Activated naive CD4-positive, alpha-beta T cell (primary cell): Measurements from ENCODE around the gene STRBP.

Experiments used
- DNase-seq, 4 experiments: peaks; one replicate each; lab custom pipeline; 2025; lab: John Stamatoyannopoulos, UW

The STRBP gene

DNA sequence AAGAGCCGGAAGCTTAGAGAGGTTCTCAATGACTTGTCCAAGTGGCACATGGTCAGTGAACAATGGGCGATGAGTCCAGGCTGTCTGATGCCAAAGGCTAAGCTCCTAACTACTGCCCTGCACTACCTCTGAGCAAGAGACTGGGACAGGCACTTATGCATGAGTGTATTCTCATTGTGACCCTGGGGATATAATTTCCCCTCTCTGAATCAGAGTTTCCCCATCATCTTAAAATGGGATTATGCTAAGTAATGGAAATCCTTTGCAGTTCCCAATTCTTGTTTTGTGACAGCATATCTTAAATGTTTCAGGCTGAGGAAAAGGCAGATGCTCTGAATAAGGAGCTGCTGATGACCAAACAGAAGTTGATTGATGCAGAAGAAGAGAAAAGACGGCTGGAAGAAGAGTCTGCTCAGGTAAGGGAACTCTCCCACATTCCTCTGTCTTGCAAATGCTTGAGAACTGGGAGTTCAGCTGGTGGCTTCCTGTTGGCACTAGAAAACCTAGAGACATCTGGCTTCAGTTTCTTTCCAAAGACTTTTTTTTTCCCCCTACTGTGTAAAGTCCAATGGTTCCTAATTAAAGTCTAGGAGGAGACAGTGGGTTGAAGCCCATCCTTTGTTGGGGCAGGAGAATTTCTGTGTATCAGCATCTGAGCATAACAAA, 170.8 kb downstream of the STRBP start:
- no peak for DNase-seq

- DNase-seq: no peak
Measured at GRCh38 chr9:123096987-123097386, 171.4 kb downstream of the STRBP start.

DNA sequence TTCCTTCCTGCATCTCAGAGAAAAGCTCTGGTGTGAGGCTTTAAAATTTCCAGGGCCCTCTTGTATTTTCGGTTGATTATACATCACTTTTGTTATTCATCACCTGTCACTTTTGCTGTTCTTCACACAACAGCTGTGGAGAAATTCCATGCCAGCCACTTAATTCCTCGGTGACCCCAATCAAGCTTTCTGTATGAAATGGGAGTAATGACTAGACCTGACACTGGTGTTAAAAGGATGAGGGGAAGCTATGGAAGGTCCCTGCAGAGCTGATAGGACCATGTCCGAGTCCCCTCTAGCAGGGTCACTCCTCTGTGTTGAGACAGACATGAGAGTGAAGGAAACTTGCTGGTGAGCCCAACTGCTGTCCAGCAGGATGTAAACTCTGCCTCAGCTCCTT, 175.2 kb downstream of the STRBP start:
- no peak for DNase-seq

DNA sequence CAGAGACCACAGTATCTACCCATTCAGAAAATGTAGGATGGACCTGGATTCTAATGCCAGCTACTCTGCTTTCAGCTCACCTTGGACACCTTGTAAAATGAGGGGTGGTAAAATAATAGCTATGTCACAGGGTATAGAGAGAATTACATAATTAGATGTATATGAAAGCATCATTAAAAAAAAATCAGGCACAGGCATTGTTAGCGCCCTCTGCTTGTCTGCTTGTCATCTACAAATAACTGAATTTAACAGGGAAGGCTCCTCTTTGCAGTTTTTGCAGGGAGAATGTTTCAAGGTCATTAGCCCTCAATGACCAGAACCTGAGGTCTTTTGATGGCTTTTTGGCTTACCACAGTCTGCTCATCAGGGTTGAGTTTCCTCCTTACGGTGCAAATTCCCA, 176.9 kb downstream of the STRBP start:
- no peak for DNase-seq

DNA sequence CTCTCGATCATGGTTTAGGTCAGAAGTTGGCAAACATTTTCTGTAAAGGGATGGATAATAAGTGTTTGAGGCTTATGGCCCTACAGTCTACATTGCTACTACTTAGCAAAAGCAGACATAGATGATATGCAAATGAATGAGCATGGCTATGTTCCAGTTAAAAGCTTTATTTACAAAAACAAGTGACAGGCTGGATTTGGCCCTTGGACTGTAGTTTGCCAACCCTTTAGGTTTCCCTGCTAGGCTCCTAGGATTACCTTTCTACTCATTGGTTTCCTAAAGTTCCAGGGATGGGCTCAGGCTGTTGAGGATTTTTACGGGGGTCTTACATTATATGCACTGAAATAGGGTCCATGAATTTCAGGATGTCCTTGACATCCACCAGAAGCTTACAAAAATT, 177.4 kb downstream of the STRBP start:
- DNase-seq: no peak

- DNase-seq: no peak
Measured at GRCh38 chr9:123090198-123090896, 178.0 kb downstream of the STRBP start.

- no peak for DNase-seq
Measured at GRCh38 chr9:123089790-123090189, 178.6 kb downstream of the STRBP start.

- DNase-seq: no peak
Measured at GRCh38 chr9:123089040-123089439, 179.3 kb downstream of the STRBP start.

DNA sequence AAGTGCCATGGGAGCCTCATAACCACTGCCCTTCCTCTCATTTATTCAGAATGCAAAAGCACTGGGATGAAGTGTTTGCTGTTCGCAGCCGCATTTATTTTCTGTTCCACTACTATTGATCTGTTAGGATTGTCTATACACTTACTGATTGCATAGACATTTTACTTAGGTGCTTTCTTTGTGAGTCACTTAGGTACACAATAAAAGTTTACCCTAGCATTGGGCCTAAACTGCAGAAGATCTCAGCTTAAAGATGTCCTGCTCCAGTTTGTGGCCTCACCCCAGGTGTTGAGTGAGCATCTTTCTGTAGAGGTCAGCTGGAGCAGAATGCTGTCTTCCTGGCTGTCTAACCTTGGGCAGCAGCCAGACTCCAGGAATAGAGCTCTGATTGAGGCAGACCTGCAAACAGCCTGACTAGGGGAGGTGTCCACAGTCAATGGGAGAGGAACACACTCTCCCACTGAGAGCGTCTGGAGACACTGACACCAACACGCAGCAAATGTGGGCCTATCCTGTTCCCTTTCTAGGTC, 181.0 kb downstream of the STRBP start:
- no peak for DNase-seq

DNA sequence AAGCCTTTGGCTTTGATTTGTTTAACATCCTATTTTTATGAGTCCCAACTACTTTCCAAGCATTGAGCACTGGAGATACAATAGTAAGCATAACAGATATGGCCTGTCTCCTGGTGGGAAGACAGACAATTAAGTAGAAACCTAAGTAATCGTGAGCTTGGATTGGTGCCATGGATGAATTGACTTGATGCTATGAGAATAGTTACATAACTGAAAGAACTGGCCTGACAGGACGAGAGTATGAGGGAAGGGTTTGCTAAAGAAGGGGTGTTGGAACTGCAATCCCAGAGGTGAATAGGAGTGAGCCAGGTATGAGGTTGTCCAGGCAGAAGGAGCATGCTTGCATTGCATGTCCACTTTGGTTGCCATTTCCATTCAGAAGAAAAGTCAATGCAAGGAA, 182.5 kb downstream of the STRBP start:
- DNase-seq: no peak

DNA sequence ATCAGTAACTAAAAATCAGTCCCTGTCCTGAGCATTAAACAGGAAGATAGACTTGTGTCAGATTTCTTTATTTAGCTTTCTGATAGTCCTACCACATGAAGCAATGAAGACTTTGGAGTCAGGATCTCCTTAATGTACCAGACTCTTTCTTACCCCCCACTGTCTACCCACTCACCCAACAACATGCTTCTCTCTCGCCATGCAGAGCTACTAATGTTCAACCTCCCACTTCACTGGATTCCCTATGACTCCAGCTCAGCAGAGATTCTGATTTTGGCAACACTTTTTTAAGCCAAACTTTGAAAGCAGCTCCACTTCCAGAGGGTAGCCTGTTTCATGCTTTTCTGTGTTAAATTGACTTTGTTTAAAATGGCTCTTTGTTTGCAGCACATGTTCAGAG, 184.1 kb downstream of the STRBP start:
- DNase-seq: no peak

- DNase-seq: no peak
Measured at GRCh38 chr9:123083680-123084079, 184.7 kb downstream of the STRBP start.

GRCh38 chr9:123081824-123082223, 186.6 kb downstream of the STRBP start:
- no peak for DNase-seq

DNA sequence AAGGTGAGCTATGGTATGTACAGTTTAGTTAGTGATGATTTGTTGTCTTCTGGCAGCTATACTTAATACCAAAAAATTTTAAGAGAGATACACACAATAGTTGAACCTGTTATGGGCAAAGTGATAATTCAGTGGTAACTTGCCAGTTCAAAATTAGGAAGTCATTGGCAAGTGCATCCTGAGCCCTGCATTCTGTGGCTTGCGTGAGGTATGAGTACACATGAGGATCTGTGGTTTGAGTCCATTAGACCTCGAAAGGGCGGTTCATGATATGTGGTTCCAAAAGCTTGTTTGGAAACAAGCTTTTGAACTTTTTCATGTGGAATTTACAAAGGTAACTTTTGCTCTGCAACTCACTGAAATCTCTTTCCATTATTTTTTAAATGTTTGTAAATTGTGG, 187.9 kb downstream of the STRBP start:
- no peak for DNase-seq

GRCh38 chr9:123074628-123075027, 193.8 kb downstream of the STRBP start:
- DNase-seq: no peak

DNA sequence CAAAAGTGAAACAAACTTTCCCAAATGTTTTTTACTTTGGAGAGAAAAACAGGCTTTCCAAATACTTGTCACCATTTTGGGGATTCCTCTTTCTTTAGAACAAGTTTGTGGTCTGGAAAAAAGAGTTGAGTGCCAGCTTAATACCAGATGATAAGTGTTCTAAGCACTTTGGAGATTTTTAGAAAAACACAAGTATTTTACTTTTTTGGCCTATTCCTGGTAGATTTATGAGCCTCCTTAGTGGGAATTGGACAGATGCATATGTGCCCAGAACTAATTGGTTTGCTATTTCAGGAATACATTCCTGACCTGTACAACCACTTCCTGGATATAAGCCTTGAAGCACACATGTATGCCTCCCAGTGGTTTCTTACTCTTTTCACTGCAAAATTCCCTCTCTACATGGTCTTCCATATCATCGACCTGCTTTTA, 194.4 kb downstream of the STRBP start:
- no peak for DNase-seq

- DNase-seq: no peak
Measured at GRCh38 chr9:123073441-123073840, 194.9 kb downstream of the STRBP start.

DNA sequence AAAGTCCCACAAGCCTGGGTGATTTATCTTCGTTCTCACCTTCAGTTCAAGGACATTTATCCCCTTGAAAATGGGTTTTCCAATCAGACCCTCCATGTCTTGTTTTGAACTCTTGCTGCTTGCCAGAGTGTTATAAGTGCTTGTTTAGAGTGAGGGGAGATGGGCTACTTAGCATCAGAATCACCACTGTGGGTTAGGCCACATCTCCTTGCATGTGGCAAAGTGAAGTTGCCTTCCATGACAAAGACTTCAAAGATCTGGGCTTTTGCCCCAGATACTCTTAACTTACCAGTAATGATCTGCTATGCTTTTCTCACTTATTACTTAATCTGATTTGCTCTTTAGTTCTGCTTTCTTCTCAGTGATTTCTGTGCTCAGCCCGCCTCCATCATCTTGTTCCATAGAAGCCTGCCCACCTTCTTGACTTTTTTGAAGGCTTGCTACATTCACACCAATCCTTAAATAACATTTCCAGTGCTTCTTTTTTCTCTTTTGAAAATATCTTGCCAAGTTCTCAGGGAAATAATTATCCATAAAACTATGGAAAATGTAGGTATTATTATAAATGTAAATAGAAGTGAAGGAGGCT, 195.9 kb downstream of the STRBP start:
- no peak for DNase-seq
